HG03457 (cell line): ENCODE measurements around the gene RTP5.

Experiments
- ATAC-seq: cut with Tn5 transposase; IDR thresholded peaks from one replicate; pipeline ENCODE4 v1.9.1; 2021; ENCODE audit warnings: moderate number of reproducible peaks; ENCODE audit not compliant: unreplicated experiment

RTP5 gene

GRCh38 chr2:241857041-241857541 is 12.4 kb upstream of the RTP5 start:
- ATAC-seq: no peak

GRCh38 chr2:241857572-241858121 is 11.9 kb upstream of the RTP5 start:
- no peak for ATAC-seq

GRCh38 chr2:241858206-241859016 is 11.1 kb upstream of the RTP5 start, which contains the start of gene PDCD1:
Gene PDCD1, minus strand, starts transcription at chr2:241858894. Its CDS starts 56 bp downstream, at chr2:241858838.
- ATAC-seq: no peak

GRCh38 chr2:241859017-241859435 is 10.5 kb upstream of the RTP5 start:
- no peak for ATAC-seq

GRCh38 chr2:241859436-241860183 is 9.9 kb upstream of the RTP5 start:
- no peak for ATAC-seq

- no peak for ATAC-seq
Measured at GRCh38 chr2:241860184-241861078, 9.1 kb upstream of the RTP5 start.

GRCh38 chr2:241861264-241861663 is 8.3 kb upstream of the RTP5 start:
- ATAC-seq: no peak

GRCh38 chr2:241862093-241862492 is 7.4 kb upstream of the RTP5 start:
- ATAC-seq: no peak

- no peak for ATAC-seq
Measured at GRCh38 chr2:241862775-241863535, 6.6 kb upstream of the RTP5 start.

GRCh38 chr2:241863536-241863954 is 6.0 kb upstream of the RTP5 start:
- ATAC-seq: no peak

GRCh38 chr2:241864168-241864849 is 5.2 kb upstream of the RTP5 start:
- ATAC-seq: no peak

- ATAC-seq: no peak
Measured at GRCh38 chr2:241864850-241865213, 4.7 kb upstream of the RTP5 start.

- no peak for ATAC-seq
Measured at GRCh38 chr2:241865416-241865956, 4.0 kb upstream of the RTP5 start.

- no peak for ATAC-seq
Measured at GRCh38 chr2:241865957-241866789, 3.4 kb upstream of the RTP5 start.

GRCh38 chr2:241866790-241867645 is 2.5 kb upstream of the RTP5 start:
- no peak for ATAC-seq

- ATAC-seq: no peak
Measured at GRCh38 chr2:241867776-241868420, 1.6 kb upstream of the RTP5 start.

- no peak for ATAC-seq
Measured at GRCh38 chr2:241868661-241869081, 858 bp upstream of the RTP5 start.
